T-cell (primary cell): ENCODE data around the gene DMRTC2. TPM values are rescaled to one million over a fixed set of nuclear protein-coding genes. Genes with fewer than 3 reads are reported as not detected.
A peak's percentile ranks its signal among the peaks of the same experiment; 100 is the strongest.

ENCODE experiments used
- ATAC-seq, 4 experiments: fragments of 200-7000 bp in 3 of 4; fragments of 150-1000 bp in 1 of 4; cut with Tn5 transposase; replicated peaks in 1 of 4; 1 replicate in 3 of 4; 2 replicates in 1 of 4; pipeline ENCODE4 v1.10.0; 2021; ENCODE audit warnings: moderate library complexity in 3 of 4, mild to moderate bottlenecking in 2 of 4, moderate number of reproducible peaks in 1 of 4
- CTCF ChIA-PET, 2 donors: fragments of 300-600 bp; sonication (Branson Sonifier 250); formaldehyde crosslinking; loops; one replicate each; lab custom pipeline; 2022; ENCODE audit warnings: antibody characterized with exemption in 2 of 2; lab: Charles Lee
- POLR2A ChIA-PET, 2 donors: fragments of 300-600 bp; sonication (Branson Sonifier 250); formaldehyde crosslinking; loops; one replicate each; lab custom pipeline; 2022; ENCODE audit warnings: antibody characterized with exemption in 2 of 2; lab: Charles Lee
- DNase-seq, 35 experiments: peaks; one replicate each; pipeline versions ENCODE4 v3.0.0 to v3.0.0-alpha.2; 2013 to 2023
- H3K27ac ChIP-seq: one replicate; pipeline ENCODE4 v1.5.1; 2013; ENCODE audit warnings: low read length
- H3K27me3 ChIP-seq, 2 experiments: replicated peaks in 1 of 2; 1 replicate in 1 of 2; 2 replicates in 1 of 2; pipeline versions ENCODE4 v1.6.1 to v1.7.0; 2013; ENCODE audit warnings: low read length in 1 of 2, mixed read lengths in 1 of 2; ENCODE audit not compliant: control insufficient read depth in 2 of 2, insufficient read depth in 2 of 2; ENCODE audit errors: extremely low read depth in 1 of 2
- H3K36me3 ChIP-seq, 2 donors: 1 replicate in 1 of 2; 2 replicates in 1 of 2; pipeline versions ENCODE4 v1.6.1 to v1.7.0; 2013; ENCODE audit warnings: low read length in 1 of 2; ENCODE audit not compliant: control insufficient read depth in 2 of 2, insufficient read depth in 1 of 2; ENCODE audit errors: extremely low read depth in 1 of 2
- H3K4me1 ChIP-seq, 2 experiments: 1 replicate in 1 of 2; 2 replicates in 1 of 2; pipeline versions ENCODE4 v1.6.1 to v1.7.0; 2013; ENCODE audit warnings: low read length in 2 of 2, mixed read lengths in 1 of 2; ENCODE audit not compliant: insufficient read depth in 2 of 2, control insufficient read depth in 1 of 2; ENCODE audit errors: extremely low read depth in 1 of 2
- H3K4me3 ChIP-seq, 2 donors: 1 replicate in 1 of 2; 2 replicates in 1 of 2; pipeline versions ENCODE4 v1.5.1 to v1.7.0; 2013; ENCODE audit warnings: mild to moderate bottlenecking in 2 of 2, low read length in 1 of 2, moderate library complexity in 1 of 2; ENCODE audit not compliant: control insufficient read depth in 1 of 2; ENCODE audit errors: extremely low read depth in 1 of 2
- H3K9me3 ChIP-seq: 2 replicates; pipeline ENCODE4 v1.7.0; 2013
- H3K27ac Mint-ChIP-seq, 2 donors: one replicate each; pipeline ENCODE4 v1.8.0; 2020 to 2021; ENCODE audit warnings: mild to moderate bottlenecking in 2 of 2, mixed read lengths in 2 of 2
- H3K27me3 Mint-ChIP-seq, 2 donors: one replicate each; pipeline ENCODE4 v1.8.0; 2021 to 2022; ENCODE audit warnings: mixed read lengths in 2 of 2
- H3K36me3 Mint-ChIP-seq: one replicate; pipeline ENCODE4 v1.8.0; 2021; ENCODE audit warnings: mixed read lengths
- H3K4me1 Mint-ChIP-seq, 3 donors: one replicate each; pipeline ENCODE4 v1.8.0; 2020 to 2022; ENCODE audit warnings: mixed read lengths in 3 of 3, mild to moderate bottlenecking in 1 of 3
- H3K4me3 Mint-ChIP-seq, 3 donors: one replicate each; pipeline ENCODE4 v1.8.0; 2020 to 2022; ENCODE audit warnings: mild to moderate bottlenecking in 3 of 3, mixed read lengths in 3 of 3, moderate library complexity in 3 of 3
- H3K9me3 Mint-ChIP-seq, 3 donors: one replicate each; pipeline ENCODE4 v1.8.0; 2020 to 2022; ENCODE audit warnings: mixed read lengths in 3 of 3
- WGBS: methylation state at CpG from one replicate; pipeline ENCODE4 v1.1.5; 2013; ENCODE audit warnings: missing lambda C conversion rate; ENCODE audit not compliant: insufficient coverage; 5-methylcytosine and 5-hydroxymethylcytosine counted together
- total RNA-seq, 35 experiments: library from RNA in 6 of 35; stranded (reverse) in 6 of 35; fragments of 120-200 nt in 1 of 35; gene quantifications; one replicate each; pipeline versions ENCODE4 v1.2.1 to v1.2.4 and lab custom pipeline; 2013 to 2026

DMRTC2 gene
- total RNA-seq, 5 donors from 2014 or later (not counting 1 experiment from before 2014, with no cell fraction given): not detected

GRCh38 chr19:41876847-41877832 lies 32.3 kb downstream of the DMRTC2 start, which contains the start of gene CD79A:
Gene CD79A, plus strand, starts transcription at chr19:41877279. Its CDS starts 26 bp downstream, at chr19:41877305.
- Histone ChIP-seq H3K36me3 (no peaks in the 10 kb centered on the region), H3K27me3 (no peaks in the 10 kb centered on the region), H3K4me1 (peaks cover 67 to 100% of the 10 kb centered on the region in 2 experiments), H3K4me3 (peak within 1 kb of the TSS; percentile 18 to 60), H3K27ac (peak within 1 kb of the TSS; percentile 93), H3K9me3 (no peaks in the 10 kb centered on the region)
- ChIA-PET POLR2A (interaction anchor here in 1 of 2 donors (1.9 kb wide), 1 partner anchor 9 kb away, joined by 8 read pairs; no protein-coding TSS in a partner anchor), CTCF (no interaction called here)
- Mint-ChIP-seq H3K4me1 (peaks cover 74 to 88% (median 81%) of the 10 kb centered on the region in 3 donors), H3K4me3 (peak within 1 kb of the TSS; percentile 34 to 75 (median 66)), H3K9me3 (no peaks in the 10 kb centered on the region), H3K36me3 (no peaks in the 10 kb centered on the region), H3K27me3 (no peaks in the 10 kb centered on the region), H3K27ac (peak within 1 kb of the TSS; percentile 98 to 100)
- 17% methylated on average over 1 of the region's 9 CpGs for WGBS
- DNase-seq (peak in 4 of 35 experiments; percentile 16 to 47 (median 43)), ATAC-seq (no peak)

DNA sequence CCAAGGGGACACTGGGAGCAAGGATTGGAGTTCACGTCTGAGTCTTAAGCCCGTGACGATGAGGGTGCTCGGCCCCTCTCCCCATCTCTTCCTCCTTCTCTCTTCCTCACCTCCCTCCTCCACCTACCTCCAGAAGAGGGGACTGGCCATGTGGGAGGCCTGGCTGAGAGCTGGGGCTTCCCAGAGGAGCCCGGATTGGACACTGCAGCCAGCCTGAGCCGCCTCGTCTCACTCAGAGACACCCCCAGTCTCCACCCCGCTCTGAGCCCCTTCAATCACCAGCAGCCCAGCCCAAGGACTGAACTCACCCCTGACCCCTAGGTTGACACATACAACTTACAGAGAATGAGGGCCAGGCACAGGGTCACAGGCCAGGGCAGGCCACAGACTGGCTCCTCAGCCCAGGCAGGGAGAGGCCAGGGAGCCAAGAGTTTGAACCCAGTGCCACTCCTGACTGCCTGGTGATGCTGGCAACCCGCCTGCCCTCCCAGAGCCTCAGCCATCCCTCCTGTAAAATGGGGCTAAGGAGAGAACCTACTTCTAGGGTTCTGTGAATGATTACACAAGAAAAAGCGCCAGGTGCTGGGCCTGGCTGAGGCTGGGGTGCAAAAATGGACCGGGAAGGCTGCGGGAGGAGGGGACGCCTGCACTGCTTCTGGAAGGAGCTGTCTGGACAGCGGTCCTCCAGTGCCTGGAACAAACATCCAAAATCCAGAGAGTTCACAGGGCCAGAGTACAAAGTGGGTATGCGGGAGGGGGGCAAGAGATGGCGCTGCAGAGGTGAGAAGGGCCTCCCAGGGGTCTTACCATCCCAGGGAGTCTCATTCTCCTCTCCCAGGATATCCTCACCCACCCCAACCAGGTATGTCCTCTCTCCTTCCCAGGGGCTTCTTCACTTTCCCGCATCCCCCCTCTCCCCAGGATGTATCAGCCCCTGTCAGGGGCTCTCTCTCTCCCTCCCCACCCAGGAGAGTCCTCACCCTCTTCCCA lies 33.4 kb downstream of the DMRTC2 start:
- no peaks in the 10 kb centered on the region for H3K27me3 ChIP-seq
- 71% methylated on average over 10 of the region's 17 CpGs for WGBS
- CTCF ChIA-PET: no interaction called here
- Mint-ChIP-seq H3K36me3 (peaks cover 4% of the 10 kb centered on the region), H3K9me3 (no peaks in the 10 kb centered on the region), H3K4me1 (peaks cover 70 to 83% (median 76%) of the 10 kb centered on the region in 3 donors), H3K4me3 (peak overlapping the region in 2 of 3 donors; percentile 66 to 75), H3K27me3 (no peaks in the 10 kb centered on the region), H3K27ac (peak overlapping the region; percentile 98 to 100)
- no peaks in the 10 kb centered on the region for H3K36me3 ChIP-seq
- POLR2A ChIA-PET: no interaction called here
- no peak for ATAC-seq
- H3K4me3 ChIP-seq: peak overlapping the region; percentile 18 to 60
- DNase-seq: peak in 2 of 35 experiments; percentile 15 to 42
- H3K27ac ChIP-seq: peak overlapping the region; percentile 93
- H3K4me1 ChIP-seq: peaks cover 59 to 95% of the 10 kb centered on the region in 2 experiments
- no peaks in the 10 kb centered on the region for H3K9me3 ChIP-seq

DNA sequence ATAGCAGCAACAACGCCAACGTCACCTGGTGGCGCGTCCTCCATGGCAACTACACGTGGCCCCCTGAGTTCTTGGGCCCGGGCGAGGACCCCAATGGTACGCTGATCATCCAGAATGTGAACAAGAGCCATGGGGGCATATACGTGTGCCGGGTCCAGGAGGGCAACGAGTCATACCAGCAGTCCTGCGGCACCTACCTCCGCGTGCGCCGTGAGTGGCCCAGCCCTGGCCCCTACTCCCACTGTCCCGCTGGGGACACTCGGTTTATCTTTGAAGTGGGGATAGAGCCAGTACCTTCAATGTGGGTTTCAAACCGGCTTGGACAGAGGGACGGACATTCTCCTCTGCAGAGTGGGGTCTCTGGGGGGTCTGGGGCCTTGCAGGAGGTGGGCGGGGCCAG lies 34.2 kb downstream of the DMRTC2 start:
- POLR2A ChIA-PET: no interaction called here
- 96% methylated on average over 20 of the region's 21 CpGs for WGBS
- no peaks in the 10 kb centered on the region for H3K9me3 ChIP-seq
- H3K4me3 Mint-ChIP-seq: peak overlapping the region in 2 of 3 donors; percentile 3 to 66
- no peaks in the 10 kb centered on the region for H3K9me3 Mint-ChIP-seq
- H3K4me1 Mint-ChIP-seq: peaks cover 65 to 74% (median 71%) of the 10 kb centered on the region in 3 donors
- DNase-seq: no peak
- peak overlapping the region; percentile 98 to 100 for H3K27ac Mint-ChIP-seq
- peaks cover 10% of the 10 kb centered on the region for H3K36me3 Mint-ChIP-seq
- H3K4me1 ChIP-seq: peaks cover 52 to 87% of the 10 kb centered on the region in 2 experiments
- no peak for ATAC-seq
- no peaks in the 10 kb centered on the region for H3K27me3 ChIP-seq
- H3K4me3 ChIP-seq: no peak overlapping the region
- no peaks in the 10 kb centered on the region for H3K36me3 ChIP-seq
- peak overlapping the region; percentile 93 for H3K27ac ChIP-seq
- H3K27me3 Mint-ChIP-seq: no peaks in the 10 kb centered on the region
- CTCF ChIA-PET: no interaction called here

DNA sequence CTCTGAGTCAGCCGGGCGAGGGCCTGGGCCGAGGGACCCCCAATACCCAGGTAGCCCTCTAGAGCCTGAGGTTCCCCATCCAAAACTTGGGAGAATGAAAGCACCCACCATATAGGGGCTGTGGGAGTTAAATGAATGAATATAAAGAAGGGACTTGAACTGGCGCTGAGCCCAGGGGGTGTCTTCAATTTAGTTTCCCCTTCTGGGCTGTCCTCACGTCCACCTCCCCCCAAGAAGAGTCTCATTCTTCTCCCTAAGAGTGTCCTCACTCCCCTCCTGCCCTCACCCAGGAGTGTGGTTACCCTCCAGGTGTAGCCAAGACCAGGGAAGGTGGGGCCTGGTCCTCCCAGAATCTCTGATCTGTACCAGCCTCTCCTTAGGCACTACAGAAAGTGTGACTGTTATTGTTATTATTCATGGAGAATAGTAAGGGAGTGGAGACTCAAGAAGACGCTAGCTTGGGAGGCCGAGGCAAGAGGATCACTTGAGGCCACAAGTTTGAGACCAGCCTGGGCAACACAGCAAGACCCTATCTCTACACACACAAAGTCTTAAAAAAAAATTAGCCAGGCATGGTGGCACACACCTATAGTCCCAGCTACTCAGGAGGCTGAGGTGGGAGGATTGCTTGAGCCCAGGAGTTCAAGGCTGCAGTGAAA lies 35.0 kb downstream of the DMRTC2 start:
- Mint-ChIP-seq H3K27ac (peak overlapping the region; percentile 98 to 100), H3K27me3 (no peaks in the 10 kb centered on the region), H3K9me3 (no peaks in the 10 kb centered on the region), H3K4me3 (peak overlapping the region in 2 of 3 donors; percentile 24 to 66), H3K4me1 (peaks cover 62 to 71% (median 67%) of the 10 kb centered on the region in 3 donors), H3K36me3 (peaks cover 11% of the 10 kb centered on the region)
- H3K4me1 ChIP-seq: peaks cover 49 to 84% of the 10 kb centered on the region in 2 experiments
- POLR2A ChIA-PET: interaction anchor here in 1 of 2 donors (0.6 kb wide), 1 partner anchor 8 kb away, joined by 9 read pairs; no protein-coding TSS in a partner anchor
- no peaks in the 10 kb centered on the region for H3K27me3 ChIP-seq
- WGBS: 100% methylated on average over 2 of the region's 7 CpGs
- ATAC-seq (no peak), DNase-seq (no peak)
- H3K9me3 ChIP-seq: no peaks in the 10 kb centered on the region
- H3K27ac ChIP-seq: peak overlapping the region; percentile 93
- H3K4me3 ChIP-seq: no peak overlapping the region
- peaks cover 0 to 3% of the 10 kb centered on the region in 2 donors for H3K36me3 ChIP-seq
- CTCF ChIA-PET: no interaction called here

GRCh38 chr19:41880329-41880708 lies 35.5 kb downstream of the DMRTC2 start:
- ChIA-PET POLR2A (interaction anchor here in 1 of 2 donors (0.5 to 0.6 kb wide), 2 partner anchors 8 to 211 kb away, joined by 3 to 9 read pairs; no protein-coding TSS in a partner anchor), CTCF (no interaction called here)
- Mint-ChIP-seq H3K4me3 (peak overlapping the region in 2 of 3 donors; percentile 24 to 66), H3K36me3 (peaks cover 15% of the 10 kb centered on the region), H3K4me1 (peaks cover 67 to 72% (median 68%) of the 10 kb centered on the region in 3 donors), H3K9me3 (no peaks in the 10 kb centered on the region), H3K27me3 (no peaks in the 10 kb centered on the region), H3K27ac (peak overlapping the region; percentile 98 to 100)
- no peak for ATAC-seq
- no peaks in the 10 kb centered on the region for H3K9me3 ChIP-seq
- no peak for DNase-seq
- H3K27ac ChIP-seq: no peak overlapping the region
- no CpG with 5 or more reads among the region's 5 CpGs for WGBS
- H3K4me3 ChIP-seq: no peak overlapping the region
- peaks cover 0 to 7% of the 10 kb centered on the region in 2 donors for H3K36me3 ChIP-seq
- no peaks in the 10 kb centered on the region for H3K27me3 ChIP-seq
- H3K4me1 ChIP-seq: peaks cover 46 to 84% of the 10 kb centered on the region in 2 experiments
